Measurements from ENCODE around the gene OPTN. TPM values are rescaled to one million over a fixed set of nuclear protein-coding genes. Genes with fewer than 3 reads are reported as not detected.

Gene OPTN
- total and polyA plus RNA-seq, 8 donors, result 13.9 to 47.9 (median 24.4) TPM

DNA sequence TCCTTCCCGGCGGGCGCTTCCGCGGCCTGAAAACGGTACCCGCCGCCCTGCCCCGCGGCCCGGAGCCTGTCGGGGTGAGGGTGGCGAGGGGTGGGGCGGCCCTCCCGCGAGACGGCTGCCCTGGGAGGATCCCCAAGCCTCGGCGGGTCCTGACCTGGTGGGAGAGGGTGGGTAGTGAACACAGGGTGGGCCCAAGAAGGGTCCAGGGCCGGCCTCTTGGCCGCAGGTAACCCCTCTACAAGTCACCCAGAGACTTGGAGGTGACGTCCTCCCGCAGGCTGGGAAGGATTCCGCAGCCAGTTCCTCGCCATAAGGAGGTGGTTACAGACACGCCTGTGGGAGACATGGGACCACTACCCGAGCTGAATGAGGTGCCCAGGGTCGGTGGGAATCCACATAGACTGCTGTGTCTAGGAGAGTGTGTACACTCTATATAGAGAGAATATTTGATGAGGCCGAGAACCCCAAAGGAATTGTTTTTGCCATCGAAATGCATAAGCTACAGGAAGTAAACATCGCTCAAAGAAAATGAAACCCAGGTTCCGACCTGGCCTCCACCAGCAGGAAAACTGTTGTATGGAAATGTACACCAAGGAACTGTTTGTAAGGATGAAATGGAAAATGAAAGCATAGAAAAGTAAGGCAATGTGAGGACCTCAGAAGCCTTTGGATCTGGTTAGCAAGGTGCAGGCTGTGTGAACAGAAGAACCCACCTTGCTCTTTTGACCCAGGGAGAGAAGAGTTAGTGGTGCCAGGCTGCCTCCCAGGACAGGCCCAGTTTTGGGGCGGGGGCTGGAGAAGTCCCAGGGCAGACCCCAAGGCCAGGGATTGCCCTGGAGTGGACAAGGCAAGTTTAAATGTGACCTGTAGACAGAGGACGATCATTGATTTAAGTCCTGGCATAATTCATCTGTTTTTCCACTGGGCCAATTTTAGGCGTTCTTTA lies 659 bp downstream of the OPTN start:
- FAIRE-seq, result no peak

GRCh38 chr10:13102002-13102794 lies 2.2 kb downstream of the OPTN start:
- FAIRE-seq (no peak), ATAC-seq (no peak), DNase-seq (no peak)
- H3K4me3 ChIP-seq, result no peak overlapping the region
- TF ChIP-seq, protein P1, sequence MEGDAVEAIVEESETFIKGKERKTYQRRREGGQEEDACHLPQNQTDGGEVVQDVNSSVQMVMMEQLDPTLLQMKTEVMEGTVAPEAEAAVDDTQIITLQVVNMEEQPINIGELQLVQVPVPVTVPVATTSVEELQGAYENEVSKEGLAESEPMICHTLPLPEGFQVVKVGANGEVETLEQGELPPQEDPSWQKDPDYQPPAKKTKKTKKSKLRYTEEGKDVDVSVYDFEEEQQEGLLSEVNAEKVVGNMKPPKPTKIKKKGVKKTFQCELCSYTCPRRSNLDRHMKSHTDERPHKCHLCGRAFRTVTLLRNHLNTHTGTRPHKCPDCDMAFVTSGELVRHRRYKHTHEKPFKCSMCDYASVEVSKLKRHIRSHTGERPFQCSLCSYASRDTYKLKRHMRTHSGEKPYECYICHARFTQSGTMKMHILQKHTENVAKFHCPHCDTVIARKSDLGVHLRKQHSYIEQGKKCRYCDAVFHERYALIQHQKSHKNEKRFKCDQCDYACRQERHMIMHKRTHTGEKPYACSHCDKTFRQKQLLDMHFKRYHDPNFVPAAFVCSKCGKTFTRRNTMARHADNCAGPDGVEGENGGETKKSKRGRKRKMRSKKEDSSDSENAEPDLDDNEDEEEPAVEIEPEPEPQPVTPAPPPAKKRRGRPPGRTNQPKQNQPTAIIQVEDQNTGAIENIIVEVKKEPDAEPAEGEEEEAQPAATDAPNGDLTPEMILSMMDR (IDR thresholded peaks at IDR 0.05), result no peak
- peaks cover 0 to 12% (median 0%) of the 10 kb centered on the region in 3 donors for H3K4me1 ChIP-seq
- 58 to 61% methylated on average over 13 of the region's 13 CpGs for WGBS, 2 donors
- peak overlapping the region in 2 of 4 donors; percentile 29 to 55 for H3K27ac ChIP-seq
- intact Hi-C loops (cut with DNase I), result no loop called here
- H3K36me3 ChIP-seq, result no peaks in the 10 kb centered on the region
- H3K27me3 ChIP-seq, result no peaks in the 10 kb centered on the region
- H3K9me3 ChIP-seq, result no peaks in the 10 kb centered on the region

More for the DNA sequence above, 659 bp downstream of the OPTN start:
- peak overlapping the region; percentile 62 to 96 (median 83) for H3K4me3 ChIP-seq
- intact Hi-C loops (cut with DNase I), result no loop called here
- no peaks in the 10 kb centered on the region for H3K36me3 ChIP-seq
- DNase-seq (peak; percentile 32 to 79 (median 44)), ATAC-seq (peak; percentile 54 to 63 (median 55))
- peak overlapping the region; percentile 69 to 92 (median 82) for H3K27ac ChIP-seq
- WGBS, 2 donors, result 2 to 3% methylated on average over 27 to 35 of the region's 35 CpGs
- TF ChIP-seq, protein P1 (IDR thresholded peaks at IDR 0.05), result no peak
- H3K27me3 ChIP-seq, result no peaks in the 10 kb centered on the region
- H3K4me1 ChIP-seq, result peaks cover 0 to 12% (median 0%) of the 10 kb centered on the region in 3 donors
- no peaks in the 10 kb centered on the region for H3K9me3 ChIP-seq

DNA sequence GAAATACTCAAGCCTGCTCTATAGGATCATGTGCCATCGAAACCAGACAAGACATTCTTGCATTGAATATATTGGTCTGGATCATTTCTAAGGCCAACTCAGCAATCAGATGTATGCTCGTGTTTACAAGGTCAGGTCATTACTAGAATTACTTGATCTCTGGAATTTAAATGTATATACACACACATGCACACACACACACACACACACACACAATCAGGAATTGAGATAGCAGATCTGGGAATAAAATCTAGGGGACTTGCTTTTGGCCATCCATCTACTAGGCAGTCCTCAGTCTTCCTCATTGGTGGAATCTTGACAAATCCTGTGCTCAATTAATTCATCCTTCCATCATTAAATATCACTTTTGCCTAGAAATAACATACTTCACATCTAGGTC lies 3.6 kb downstream of the OPTN start:
- DNase-seq (no peak), FAIRE-seq (no peak), ATAC-seq (no peak)
- H3K4me3 ChIP-seq, result no peak overlapping the region
- H3K36me3 ChIP-seq, result no peaks in the 10 kb centered on the region
- H3K9me3 ChIP-seq, result no peaks in the 10 kb centered on the region
- H3K27me3 ChIP-seq, result no peaks in the 10 kb centered on the region
- TF ChIP-seq, protein P1 (IDR thresholded peaks at IDR 0.05), result no peak
- peaks cover 0 to 19% (median 0%) of the 10 kb centered on the region in 3 donors for H3K4me1 ChIP-seq
- H3K27ac ChIP-seq, result no peak overlapping the region
- intact Hi-C loops (cut with DNase I), result no loop called here
- 66 to 80% methylated on average over 2 of the region's 2 CpGs for WGBS, 2 donors

DNA sequence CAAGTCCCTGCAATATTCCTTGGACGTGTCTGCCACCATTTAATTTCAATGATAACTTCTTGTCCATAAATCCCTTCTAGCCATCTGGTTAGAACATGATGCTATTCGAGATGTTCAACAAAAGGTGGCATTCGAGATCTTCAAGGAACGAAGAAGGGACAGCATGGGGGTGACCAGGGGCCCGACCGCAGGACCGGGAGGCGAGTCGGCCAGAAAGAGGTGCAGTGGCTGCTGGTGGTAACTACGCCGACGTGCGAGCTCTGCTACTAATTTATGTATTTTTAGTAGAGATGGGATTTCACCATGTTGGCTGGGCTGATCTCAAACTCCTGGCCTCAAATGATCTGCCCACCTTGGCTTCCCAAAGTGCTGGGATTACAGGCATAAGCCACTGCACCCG lies 4.7 kb downstream of the OPTN start:
- 96 to 97% methylated on average over 14 of the region's 14 CpGs for WGBS, 2 donors
- H3K4me1 ChIP-seq, result peaks cover 0 to 19% (median 0%) of the 10 kb centered on the region in 3 donors
- H3K4me3 ChIP-seq, result no peak overlapping the region
- no peak for DNase-seq
- no peaks in the 10 kb centered on the region for H3K27me3 ChIP-seq
- FAIRE-seq, result no peak
- no peak overlapping the region for H3K27ac ChIP-seq
- H3K9me3 ChIP-seq, result no peaks in the 10 kb centered on the region
- intact Hi-C loops (cut with DNase I), result no loop called here
- ATAC-seq, result no peak
- no peaks in the 10 kb centered on the region for H3K36me3 ChIP-seq
- TF ChIP-seq, protein P1 (IDR thresholded peaks at IDR 0.05), result no peak

Data from pancreas (tissue), 10 donors.